GM21515 (cell line): ENCODE data around the gene GTSF1L.

ENCODE experiments used
- ATAC-seq: cut with Tn5 transposase; IDR thresholded peaks from one replicate; pipeline ENCODE4 v1.9.1; 2021; ENCODE audit not compliant: unreplicated experiment

The GTSF1L gene

GRCh38 chr20:43746344-43747137, 19.7 kb upstream of the GTSF1L start:
- ATAC-seq = no peak

- ATAC-seq = no peak
Measured at GRCh38 chr20:43744966-43745730, 18.3 kb upstream of the GTSF1L start.

GRCh38 chr20:43744151-43744611, 17.4 kb upstream of the GTSF1L start:
- ATAC-seq = no peak

GRCh38 chr20:43740642-43741041, 13.8 kb upstream of the GTSF1L start:
- ATAC-seq = no peak

GRCh38 chr20:43739148-43739749, 12.4 kb upstream of the GTSF1L start:
- no peak for ATAC-seq

GRCh38 chr20:43737925-43738324, 11.1 kb upstream of the GTSF1L start:
- no peak for ATAC-seq

- ATAC-seq = no peak
Measured at GRCh38 chr20:43736588-43737158, 9.9 kb upstream of the GTSF1L start.

GRCh38 chr20:43731927-43732326, 5.1 kb upstream of the GTSF1L start:
- ATAC-seq = no peak

- ATAC-seq = no peak
Measured at GRCh38 chr20:43731469-43731868, 4.7 kb upstream of the GTSF1L start.

GRCh38 chr20:43728686-43729255, 2.0 kb upstream of the GTSF1L start:
- ATAC-seq = no peak

GRCh38 chr20:43727980-43728590, 1.3 kb upstream of the GTSF1L start:
- no peak for ATAC-seq

- no peak for ATAC-seq
Measured at GRCh38 chr20:43726333-43726732, 469 bp downstream of the GTSF1L start.

GRCh38 chr20:43725666-43726065, 1.1 kb downstream of the GTSF1L start:
- ATAC-seq = no peak

GRCh38 chr20:43724383-43724782, 2.4 kb downstream of the GTSF1L start:
- ATAC-seq = no peak

GRCh38 chr20:43723735-43724134, 3.1 kb downstream of the GTSF1L start:
- no peak for ATAC-seq

GRCh38 chr20:43723186-43723585, 3.6 kb downstream of the GTSF1L start:
- ATAC-seq = no peak

GRCh38 chr20:43722153-43722505, 4.7 kb downstream of the GTSF1L start:
- no peak for ATAC-seq

- ATAC-seq = no peak
Measured at GRCh38 chr20:43721429-43722152, 5.2 kb downstream of the GTSF1L start.

- no peak for ATAC-seq
Measured at GRCh38 chr20:43721097-43721428, 5.7 kb downstream of the GTSF1L start.

- no peak for ATAC-seq
Measured at GRCh38 chr20:43720007-43720406, 6.8 kb downstream of the GTSF1L start.
